ENCODE measurements around the gene DZIP1L.

- TF ChIP-seq CTCF (IDR thresholded peaks at IDR 0.05 in 8 of 11, conservative IDR thresholded peaks at IDR 0.05 in 3 of 11) (no peak), POLR2A (IDR thresholded peaks at IDR 0.05) (no peak), POLR2AphosphoS5 (IDR thresholded peaks at IDR 0.05) (no peak)
Observed at GRCh38 chr3:138043266-138044029, 72.0 kb downstream of the DZIP1L start.

All from spleen (tissue), 7 donors.